ENCODE results near the gene IGSF3. TPM values are rescaled to one million over a fixed set of nuclear protein-coding genes. Genes with fewer than 3 reads are reported as not detected.
"Not testable (repeated sequence)": the region's sequence is repeated elsewhere in the genome, so short reads cannot be mapped to it uniquely, and the experiment has no call there.

IGSF3 gene
- total RNA-seq, 1 donor from 2014 or later: 31.1 TPM

GRCh38 chr1:116631996-116632925, 35.3 kb downstream of the IGSF3 start:
- peak; percentile 55 for DNase-seq (ENCODE audit: low spot score)

- not testable (repeated sequence) for DNase-seq (ENCODE audit: low spot score)
These were observed 36.0 kb downstream of the IGSF3 start for GRCh38 chr1:116631554-116631953.

- DNase-seq (ENCODE audit: low spot score): not testable (repeated sequence)
These were observed 37.5 kb downstream of the IGSF3 start for GRCh38 chr1:116630057-116630456.

GRCh38 chr1:116629441-116629840, 38.1 kb downstream of the IGSF3 start:
- DNase-seq (ENCODE audit: low spot score): not testable (repeated sequence)

GRCh38 chr1:116628448-116628847, 39.1 kb downstream of the IGSF3 start:
- DNase-seq (ENCODE audit: low spot score): no peak

GRCh38 chr1:116627357-116627756, 40.2 kb downstream of the IGSF3 start:
- peak; percentile 48 for DNase-seq (ENCODE audit: low spot score)

GRCh38 chr1:116626915-116627314, 40.6 kb downstream of the IGSF3 start:
- DNase-seq (ENCODE audit: low spot score): not testable (repeated sequence)

- DNase-seq (ENCODE audit: low spot score): not testable (repeated sequence)
These were observed 42.4 kb downstream of the IGSF3 start for GRCh38 chr1:116625155-116625554.

GRCh38 chr1:116624040-116624439, 43.5 kb downstream of the IGSF3 start:
- DNase-seq (ENCODE audit: low spot score): no peak

- not testable (repeated sequence) for DNase-seq (ENCODE audit: low spot score)
These were observed 45.0 kb downstream of the IGSF3 start for GRCh38 chr1:116622496-116622895.

- DNase-seq (ENCODE audit: low spot score): not testable (repeated sequence)
These were observed 45.8 kb downstream of the IGSF3 start for GRCh38 chr1:116621756-116622155.

GRCh38 chr1:116620392-116620791, 47.1 kb downstream of the IGSF3 start:
- DNase-seq (ENCODE audit: low spot score): not testable (repeated sequence)

- DNase-seq (ENCODE audit: low spot score): not testable (repeated sequence)
These were observed 48.4 kb downstream of the IGSF3 start for GRCh38 chr1:116619106-116619505.

- not testable (repeated sequence) for DNase-seq (ENCODE audit: low spot score)
These were observed 49.7 kb downstream of the IGSF3 start for GRCh38 chr1:116617808-116618207.

GRCh38 chr1:116613825-116614224, 53.7 kb downstream of the IGSF3 start:
- DNase-seq (ENCODE audit: low spot score): not testable (repeated sequence)

- not testable (repeated sequence) for DNase-seq (ENCODE audit: low spot score)
These were observed 57.6 kb downstream of the IGSF3 start for GRCh38 chr1:116609801-116610371.

GRCh38 chr1:116608841-116609240, 58.7 kb downstream of the IGSF3 start:
- not testable (repeated sequence) for DNase-seq (ENCODE audit: low spot score)

GRCh38 chr1:116608151-116608550, 59.4 kb downstream of the IGSF3 start:
- not testable (repeated sequence) for DNase-seq (ENCODE audit: low spot score)

- not testable (repeated sequence) for DNase-seq (ENCODE audit: low spot score)
These were observed 60.1 kb downstream of the IGSF3 start for GRCh38 chr1:116607463-116607862.

GRCh38 chr1:116606067-116606466, 61.5 kb downstream of the IGSF3 start:
- peak; percentile 60 for DNase-seq (ENCODE audit: low spot score)

GRCh38 chr1:116605315-116605714, 62.2 kb downstream of the IGSF3 start:
- DNase-seq (ENCODE audit: low spot score): no peak

GRCh38 chr1:116604408-116604807, 63.1 kb downstream of the IGSF3 start:
- DNase-seq (ENCODE audit: low spot score): not testable (repeated sequence)

- DNase-seq (ENCODE audit: low spot score): not testable (repeated sequence)
These were observed 63.9 kb downstream of the IGSF3 start for GRCh38 chr1:116603646-116604045.
